Gastrocnemius medialis (tissue), 4 donors: Measurements from ENCODE around the gene NAPB.

Experiments
- POLR2A ChIP-seq, 2 donors: fragments of 450-650 bp; IDR thresholded peaks; one replicate each; pipeline ENCODE4 v1.6.1; 2017; ENCODE audit warnings: antibody characterized with exemption in 2 of 2, mild to moderate bottlenecking in 2 of 2, moderate library complexity in 2 of 2
- TF ChIP-seq, protein P1 (sequence below), 5 experiments: fragments of 450-650 bp in 3 of 5; fragments of 200-600 bp in 2 of 5; sonication (generic) in 2 of 5; IDR thresholded peaks in 4 of 5; conservative IDR thresholded peaks in 1 of 5; 1 replicate in 4 of 5; 2 replicates in 1 of 5; pipeline ENCODE4 v1.5.1; 2016 to 2019; ENCODE audit warnings: antibody characterized with exemption in 5 of 5, mild to moderate bottlenecking in 3 of 5, moderate library complexity in 3 of 5

DNA sequence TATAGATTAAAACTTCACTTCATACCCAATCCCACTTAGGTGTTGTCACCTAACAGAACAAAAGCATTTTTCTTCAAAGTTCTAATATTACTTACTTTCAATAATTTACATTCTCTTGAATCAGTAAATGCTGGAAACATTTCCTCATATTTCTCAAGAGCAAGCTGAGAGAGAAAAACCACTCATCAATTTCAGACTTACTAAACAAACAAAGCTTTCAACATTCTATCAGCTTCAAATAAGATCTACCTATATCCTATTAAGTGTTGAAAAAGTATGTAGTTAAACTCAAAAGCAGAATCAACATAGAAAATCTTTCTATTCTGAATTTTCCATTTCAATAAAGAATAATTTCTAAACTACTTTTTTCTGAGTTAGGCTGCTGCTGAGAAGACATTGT is 41.5 kb downstream of the NAPB start:
- TF ChIP-seq, protein P1, sequence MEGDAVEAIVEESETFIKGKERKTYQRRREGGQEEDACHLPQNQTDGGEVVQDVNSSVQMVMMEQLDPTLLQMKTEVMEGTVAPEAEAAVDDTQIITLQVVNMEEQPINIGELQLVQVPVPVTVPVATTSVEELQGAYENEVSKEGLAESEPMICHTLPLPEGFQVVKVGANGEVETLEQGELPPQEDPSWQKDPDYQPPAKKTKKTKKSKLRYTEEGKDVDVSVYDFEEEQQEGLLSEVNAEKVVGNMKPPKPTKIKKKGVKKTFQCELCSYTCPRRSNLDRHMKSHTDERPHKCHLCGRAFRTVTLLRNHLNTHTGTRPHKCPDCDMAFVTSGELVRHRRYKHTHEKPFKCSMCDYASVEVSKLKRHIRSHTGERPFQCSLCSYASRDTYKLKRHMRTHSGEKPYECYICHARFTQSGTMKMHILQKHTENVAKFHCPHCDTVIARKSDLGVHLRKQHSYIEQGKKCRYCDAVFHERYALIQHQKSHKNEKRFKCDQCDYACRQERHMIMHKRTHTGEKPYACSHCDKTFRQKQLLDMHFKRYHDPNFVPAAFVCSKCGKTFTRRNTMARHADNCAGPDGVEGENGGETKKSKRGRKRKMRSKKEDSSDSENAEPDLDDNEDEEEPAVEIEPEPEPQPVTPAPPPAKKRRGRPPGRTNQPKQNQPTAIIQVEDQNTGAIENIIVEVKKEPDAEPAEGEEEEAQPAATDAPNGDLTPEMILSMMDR (IDR thresholded peaks at IDR 0.05 in 4 of 5, conservative IDR thresholded peaks at IDR 0.05 in 1 of 5): no peak
- TF ChIP-seq POLR2A (IDR thresholded peaks at IDR 0.05): no peak
